ENCODE data around the gene POM121L2.

DNA sequence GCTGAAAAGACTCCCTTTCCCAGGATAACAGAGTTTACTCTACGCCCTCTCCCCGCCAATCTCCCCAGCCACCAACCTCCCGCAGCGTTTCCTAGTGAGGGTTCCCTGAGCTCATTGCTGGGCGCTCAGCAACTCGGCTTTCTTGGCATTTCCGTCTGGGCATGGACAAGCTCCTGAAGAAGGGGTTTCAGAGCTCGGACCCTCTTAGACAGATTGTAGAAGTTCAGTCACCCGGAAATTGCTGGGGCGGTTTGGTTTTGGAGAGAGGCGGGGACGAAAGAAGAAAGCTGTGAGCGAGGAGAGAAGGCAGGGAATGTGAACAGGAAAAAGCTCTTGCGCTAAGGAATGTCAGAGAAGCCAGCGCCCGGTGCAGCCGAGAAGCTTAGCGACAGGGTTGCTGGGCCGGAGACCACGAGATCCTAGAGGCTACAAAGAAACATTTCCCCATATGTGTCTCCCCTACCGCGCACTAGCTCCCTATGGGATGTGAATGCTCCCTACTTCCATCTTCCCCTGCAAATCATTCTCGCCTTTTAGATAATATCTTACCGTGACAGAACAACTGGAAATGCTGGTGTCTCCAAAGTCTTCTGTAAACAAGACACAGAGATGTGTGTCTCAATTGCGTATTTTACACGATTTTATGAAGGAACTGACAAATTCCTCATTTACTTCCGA, 15.8 kb downstream of the POM121L2 start:
- TF ChIP-seq CTCF (IDR thresholded peaks at IDR 0.05) (no peak), POLR2A (IDR thresholded peaks at IDR 0.05) (no peak)

Measured in tibial nerve (tissue), 3 donors.